IPS DF 6.9 (cell line): ENCODE results near the gene WDR82.

ENCODE experiments used
- DNase-seq: peaks from one replicate; pipeline ENCODE4 v3.0.0-alpha.2; 2013; ENCODE audit warnings: low read depth, low spot score
- H3K27ac ChIP-seq: one replicate; pipeline ENCODE4 v1.5.1; 2013; ENCODE audit warnings: low read length, control low read depth
- H3K27me3 ChIP-seq: 2 replicates; pipeline ENCODE4 v1.6.1; 2013; ENCODE audit warnings: mild to moderate bottlenecking, low read length; ENCODE audit not compliant: control insufficient read depth, insufficient read depth
- H3K36me3 ChIP-seq: 2 replicates; pipeline ENCODE4 v1.6.1; 2013; ENCODE audit warnings: low read length; ENCODE audit not compliant: control insufficient read depth, insufficient read depth
- H3K4me1 ChIP-seq: 2 replicates; pipeline ENCODE4 v1.6.1; 2013; ENCODE audit warnings: low read length; ENCODE audit not compliant: control insufficient read depth, insufficient read depth
- H3K4me3 ChIP-seq: 2 replicates; pipeline ENCODE4 v1.5.1; 2013; ENCODE audit warnings: mild to moderate bottlenecking, low read length
- H3K9me3 ChIP-seq: 2 replicates; pipeline ENCODE4 v1.6.1; 2013; ENCODE audit warnings: low read length, inconsistent platforms; ENCODE audit not compliant: control insufficient read depth, insufficient read depth
- WGBS: extraction: QIAGEN DNeasy Blood & Tissue Kit; methylation state at CpG from one replicate; pipeline ENCODE4 v1.1.7; 2013; ENCODE audit warnings: mixed read lengths, missing lambda C conversion rate; ENCODE audit not compliant: insufficient read length, insufficient coverage; 5-methylcytosine and 5-hydroxymethylcytosine counted together

The WDR82 gene

GRCh38 chr3:52246264-52246620 is 32.2 kb downstream of the WDR82 start:
- no peak for DNase-seq
- Histone ChIP-seq H3K36me3 (no peaks in the 10 kb centered on the region), H3K27ac (no peak overlapping the region), H3K4me1 (no peaks in the 10 kb centered on the region), H3K27me3 (peaks cover 6% of the 10 kb centered on the region; the same call in 1 of the 2 replicates), H3K4me3 (peak overlapping the region; percentile 36; the same call in 1 of the 2 replicates), H3K9me3 (no peaks in the 10 kb centered on the region)
- no CpG with 5 or more reads among the region's 8 CpGs for WGBS

DNA sequence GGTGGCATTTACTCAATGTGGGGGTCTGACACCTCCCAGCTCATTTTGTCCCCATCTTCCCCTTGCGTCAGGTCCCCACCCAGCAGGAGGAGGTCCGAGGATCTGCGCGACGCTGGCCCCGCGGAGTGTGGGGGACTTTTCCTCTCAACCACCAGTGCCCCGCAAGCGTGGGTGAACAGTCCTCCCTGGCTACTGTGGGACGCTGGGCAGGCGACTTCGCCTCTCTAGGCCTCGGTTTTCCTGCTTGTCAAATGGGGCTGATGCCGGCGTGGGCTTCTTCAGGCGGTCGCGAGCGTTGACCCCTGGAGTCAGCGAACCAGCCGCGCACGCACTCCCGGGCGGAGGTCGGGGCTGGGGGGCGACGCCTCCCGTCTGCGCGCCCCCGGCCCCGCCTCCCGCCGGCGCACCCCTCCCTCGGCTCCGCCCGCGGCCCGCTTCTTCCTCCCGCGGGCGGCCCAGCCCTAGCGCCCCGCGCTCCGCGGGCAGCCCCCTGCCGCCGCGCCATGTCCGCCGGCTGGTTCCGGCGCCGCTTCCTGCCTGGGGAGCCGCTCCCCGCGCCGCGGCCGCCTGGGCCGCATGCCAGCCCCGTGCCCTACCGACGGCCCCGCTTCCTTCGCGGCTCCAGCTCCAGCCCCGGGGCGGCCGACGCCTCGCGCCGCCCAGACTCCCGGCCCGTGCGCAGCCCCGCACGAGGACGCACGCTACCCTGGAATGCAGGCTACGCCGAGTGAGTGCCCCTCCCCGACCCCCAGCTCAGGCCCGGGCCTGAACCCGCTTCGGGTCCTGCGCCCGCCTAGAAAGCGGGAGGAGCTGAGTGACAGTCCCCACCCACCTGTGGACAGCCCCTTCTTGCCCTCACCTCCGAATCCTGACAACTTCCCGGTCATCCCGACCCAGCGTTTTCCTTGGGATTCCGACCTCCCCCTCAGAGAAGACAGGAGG is 32.9 kb downstream of the WDR82 start, which contains the start of gene PPM1M:
PPM1M (plus strand) TSS at position 438 of the 942 bp plus-strand sequence; CDS start at position 504, 66 bp downstream.
- H3K27me3 ChIP-seq: peaks cover 6% of the 10 kb centered on the region; the same call in 1 of the 2 replicates
- no peaks in the 10 kb centered on the region for H3K9me3 ChIP-seq
- no peaks in the 10 kb centered on the region; the same call in 1 of the 2 replicates for H3K4me1 ChIP-seq
- no peak for DNase-seq
- H3K36me3 ChIP-seq: no peaks in the 10 kb centered on the region
- no CpG with 5 or more reads among the region's 98 CpGs for WGBS
- peak within 1 kb of the TSS; percentile 36; the same call in 1 of the 2 replicates for H3K4me3 ChIP-seq
- no peak within 1 kb of the TSS for H3K27ac ChIP-seq

GRCh38 chr3:52243791-52244628 is 34.4 kb downstream of the WDR82 start:
- H3K9me3 ChIP-seq: no peaks in the 10 kb centered on the region
- no peak overlapping the region for H3K27ac ChIP-seq
- H3K4me1 ChIP-seq: peaks cover 5% of the 10 kb centered on the region
- WGBS: no CpG with 5 or more reads among the region's 9 CpGs
- no peaks in the 10 kb centered on the region for H3K36me3 ChIP-seq
- H3K4me3 ChIP-seq: no peak overlapping the region
- no peak for DNase-seq
- H3K27me3 ChIP-seq: peaks cover 6% of the 10 kb centered on the region; the same call in 1 of the 2 replicates

- peaks cover 6% of the 10 kb centered on the region; the same call in 1 of the 2 replicates for H3K27me3 ChIP-seq
- no peak overlapping the region for H3K4me3 ChIP-seq
- whole genome bisulfite sequencing: no CpG with 5 or more reads among the region's 1 CpG
- no peak for DNase-seq
- peaks cover 16% of the 10 kb centered on the region for H3K4me1 ChIP-seq
- no peaks in the 10 kb centered on the region for H3K9me3 ChIP-seq
- H3K27ac ChIP-seq: no peak overlapping the region
- H3K36me3 ChIP-seq: no peaks in the 10 kb centered on the region
Measured at GRCh38 chr3:52242039-52242438, 36.4 kb downstream of the WDR82 start.

- Histone ChIP-seq H3K4me1 (peaks cover 18% of the 10 kb centered on the region), H3K27me3 (peaks cover 5% of the 10 kb centered on the region; the same call in 1 of the 2 replicates), H3K36me3 (no peaks in the 10 kb centered on the region), H3K4me3 (no peak overlapping the region), H3K9me3 (no peaks in the 10 kb centered on the region), H3K27ac (no peak overlapping the region)
- DNase-seq: no peak
- WGBS: no CpG with 5 or more reads among the region's 4 CpGs
Measured at GRCh38 chr3:52240886-52241370, 37.5 kb downstream of the WDR82 start.

DNA sequence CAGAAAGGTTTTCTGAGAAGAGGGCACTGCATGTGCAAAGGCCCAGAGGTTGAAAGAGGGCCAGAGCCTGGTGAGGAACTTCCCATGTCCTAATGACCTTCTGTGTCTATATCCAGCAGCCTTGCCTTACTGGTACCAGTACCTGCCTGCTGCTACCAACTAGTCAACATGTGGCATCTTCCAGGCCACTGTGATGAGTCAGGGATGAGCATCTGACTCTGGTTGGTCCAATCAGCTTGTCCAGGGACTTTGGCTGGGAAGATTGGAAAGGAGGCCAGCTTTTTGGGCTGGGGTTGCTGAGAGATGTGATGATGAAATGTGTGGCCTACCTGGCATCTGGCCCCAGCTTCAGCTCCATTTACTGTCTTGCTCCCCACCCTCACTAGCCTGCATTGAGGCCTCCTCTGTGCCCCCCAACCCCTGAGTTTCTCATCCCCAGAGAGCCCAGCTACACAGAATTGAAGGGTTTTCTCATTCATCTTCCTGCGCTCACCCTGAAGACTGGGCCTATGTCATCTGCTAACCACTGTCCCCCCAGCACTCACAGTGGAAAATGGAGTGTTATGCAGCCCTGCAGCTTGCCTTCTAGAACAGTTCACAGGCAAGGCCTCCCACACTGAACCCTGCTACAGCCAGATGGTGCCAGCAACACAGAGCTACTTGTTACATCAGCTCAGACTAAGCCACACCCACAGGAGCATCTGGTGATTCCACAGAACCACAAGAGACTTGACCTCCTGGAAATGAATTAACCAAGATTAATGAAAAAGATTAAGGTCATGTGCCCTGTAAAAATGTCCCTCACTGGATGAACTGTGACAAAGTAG is 38.2 kb downstream of the WDR82 start:
- Histone ChIP-seq H3K36me3 (no peaks in the 10 kb centered on the region), H3K9me3 (no peaks in the 10 kb centered on the region), H3K4me3 (no peak overlapping the region), H3K27ac (no peak overlapping the region), H3K4me1 (peaks cover 18% of the 10 kb centered on the region), H3K27me3 (peaks cover 5% of the 10 kb centered on the region; the same call in 1 of the 2 replicates)
- WGBS: no CpG with 5 or more reads among the region's 1 CpG
- DNase-seq: no peak

- H3K27me3 ChIP-seq: no peaks in the 10 kb centered on the region
- peak within 1 kb of the TSS; percentile 98 for H3K4me3 ChIP-seq
- H3K36me3 ChIP-seq: no peaks in the 10 kb centered on the region
- DNase-seq: no peak
- H3K4me1 ChIP-seq: peaks cover 18% of the 10 kb centered on the region
- WGBS: no CpG with 5 or more reads among the region's 92 CpGs
- no peaks in the 10 kb centered on the region for H3K9me3 ChIP-seq
- H3K27ac ChIP-seq: no peak within 1 kb of the TSS
Measured at GRCh38 chr3:52238761-52239701, 39.4 kb downstream of the WDR82 start, which contains the start of gene TWF2. TSS of gene TWF2 (minus strand) at chr3:52239158. CDS start at chr3:52239016, 142 bp downstream.

DNA sequence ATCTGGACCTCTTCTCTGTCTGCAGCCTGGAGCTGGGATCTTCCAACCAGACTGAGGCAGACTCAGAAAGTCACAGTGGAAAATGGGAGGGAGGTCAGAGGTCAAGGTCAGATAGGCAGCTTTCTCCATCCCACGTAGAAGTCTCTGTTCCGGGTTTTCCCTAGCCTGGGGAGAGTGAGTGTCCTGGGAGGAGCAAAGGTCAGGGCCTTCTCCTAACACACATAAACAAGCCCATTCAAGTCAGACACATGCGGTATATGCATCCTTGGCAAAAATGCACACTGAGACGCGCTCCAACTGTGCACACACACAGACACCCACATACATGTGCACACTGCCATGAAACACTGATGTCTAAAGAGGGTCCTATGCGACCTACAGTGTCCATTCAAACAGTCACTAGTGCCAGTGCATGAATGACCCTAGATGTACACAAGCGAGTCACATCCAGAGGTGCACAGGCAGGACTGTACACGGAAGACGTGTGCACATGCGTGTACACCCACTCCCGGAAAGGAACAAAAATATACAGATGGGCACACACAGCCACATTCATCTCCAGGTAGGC is 40.2 kb downstream of the WDR82 start:
- Histone ChIP-seq H3K9me3 (no peaks in the 10 kb centered on the region), H3K36me3 (no peaks in the 10 kb centered on the region), H3K27me3 (no peaks in the 10 kb centered on the region), H3K4me3 (peak overlapping the region; percentile 98; the same call in 1 of the 2 replicates), H3K4me1 (peaks cover 18% of the 10 kb centered on the region), H3K27ac (no peak overlapping the region)
- WGBS: no CpG with 5 or more reads among the region's 11 CpGs
- no peak for DNase-seq
